ENCODE data around the gene TLE1.
"Not testable (repeated sequence)": the region's sequence is repeated elsewhere in the genome, so short reads cannot be mapped to it uniquely, and the experiment has no call there.

TLE1 gene

GRCh38 chr9:81652058-81652687, 37.2 kb downstream of the TLE1 start:
- no peak overlapping the region for H3K4me3 ChIP-seq (ENCODE audit: low read depth, low read length)
- no peak for TF ChIP-seq CTCF (IDR thresholded peaks at IDR 0.05; ENCODE audit: control insufficient read depth, extremely low read depth, insufficient read depth)
- DNase-seq (ENCODE audit: low read depth) = no peak

- no peak for DNase-seq (ENCODE audit: low read depth)
- no peak overlapping the region for H3K4me3 ChIP-seq (ENCODE audit: low read depth, low read length)
- TF ChIP-seq CTCF (IDR thresholded peaks at IDR 0.05; ENCODE audit: control insufficient read depth, extremely low read depth, insufficient read depth) = no peak
Observed at GRCh38 chr9:81650586-81651515, 38.5 kb downstream of the TLE1 start.

GRCh38 chr9:81649475-81650240, 39.7 kb downstream of the TLE1 start:
- DNase-seq (ENCODE audit: low read depth) = no peak
- no peak overlapping the region for H3K4me3 ChIP-seq (ENCODE audit: low read depth, low read length)
- TF ChIP-seq CTCF (IDR thresholded peaks at IDR 0.05; ENCODE audit: control insufficient read depth, extremely low read depth, insufficient read depth) = no peak

GRCh38 chr9:81648891-81649290, 40.5 kb downstream of the TLE1 start:
- no peak for DNase-seq (ENCODE audit: low read depth)
- H3K4me3 ChIP-seq (ENCODE audit: low read depth, low read length) = no peak overlapping the region
- TF ChIP-seq CTCF (IDR thresholded peaks at IDR 0.05; ENCODE audit: control insufficient read depth, extremely low read depth, insufficient read depth) = no peak

- no peak for DNase-seq (ENCODE audit: low read depth)
- TF ChIP-seq CTCF (IDR thresholded peaks at IDR 0.05; ENCODE audit: control insufficient read depth, extremely low read depth, insufficient read depth) = no peak
Observed at GRCh38 chr9:81646337-81646736, 43.0 kb downstream of the TLE1 start.

GRCh38 chr9:81644513-81644912, 44.8 kb downstream of the TLE1 start:
- DNase-seq (ENCODE audit: low read depth); H3K4me3 ChIP-seq (ENCODE audit: low read depth, low read length): not testable (repeated sequence)

More at GRCh38 chr9:81646337-81646736, 43.0 kb downstream of the TLE1 start:
- H3K4me3 ChIP-seq (ENCODE audit: low read depth, low read length) = no peak overlapping the region

- H3K4me3 ChIP-seq (ENCODE audit: low read depth, low read length) = no peak overlapping the region
- no peak for DNase-seq (ENCODE audit: low read depth)
- no peak for TF ChIP-seq CTCF (IDR thresholded peaks at IDR 0.05; ENCODE audit: control insufficient read depth, extremely low read depth, insufficient read depth)
Observed at GRCh38 chr9:81637276-81637675, 52.1 kb downstream of the TLE1 start.
